Lower lobe of right lung (tissue), 2 donors: ENCODE results near the gene ZFP28. TPM values are rescaled to one million over a fixed set of nuclear protein-coding genes. Genes with fewer than 3 reads are reported as not detected.

ENCODE experiments used
- ATAC-seq, 2 donors: fragments of 200-7000 bp; cut with Tn5 transposase; one replicate each; pipeline ENCODE4 v1.9.1; 2020 to 2022; ENCODE audit warnings: mild to moderate bottlenecking in 2 of 2, moderate library complexity in 2 of 2
- DNase-seq: peaks from one replicate; pipeline ENCODE4 v3.0.0-alpha.2; 2020
- H3K27ac ChIP-seq: fragments of 200-600 bp; one replicate; pipeline ENCODE4 v1.8.0; 2022
- H3K27me3 ChIP-seq: fragments of 200-600 bp; one replicate; pipeline ENCODE4 v1.8.0; 2022; ENCODE audit warnings: low read depth
- H3K36me3 ChIP-seq: fragments of 200-600 bp; one replicate; pipeline ENCODE4 v1.8.0; 2022; ENCODE audit warnings: mild to moderate bottlenecking
- H3K4me1 ChIP-seq: fragments of 200-600 bp; one replicate; pipeline ENCODE4 v1.8.0; 2022
- H3K4me3 ChIP-seq: fragments of 200-600 bp; one replicate; pipeline ENCODE4 v1.8.0; 2022; ENCODE audit warnings: mild to moderate bottlenecking
- H3K9me3 ChIP-seq: fragments of 200-600 bp; one replicate; pipeline ENCODE4 v1.8.0; 2022
- intact Hi-C: fragments of 100-400 bp; cut with DNase I; formaldehyde crosslinking; loops from one replicate; pipeline ENCODE4 v1.11.0; 2022
- total RNA-seq: library from RNA; stranded (reverse); fragmentation: NEBNext Ultra II Directional; extraction: Animal tissue kit (Norgen Biotek cat#: 25700); gene quantifications from one replicate; pipeline ENCODE4 v1.2.1, GENCODE V29; 2021
- TF ChIP-seq, protein P1 (sequence below): fragments of 200-600 bp; IDR thresholded peaks from one replicate; pipeline ENCODE4 v1.8.0; 2022; ENCODE audit warnings: antibody characterized with exemption, mild to moderate bottlenecking
- donor health status: DM: no; HTN: yes; CAD: no; lungs with severe emphysema.

The ZFP28 gene
- total RNA-seq, 1 donor from 2014 or later = 6.4 TPM

DNA sequence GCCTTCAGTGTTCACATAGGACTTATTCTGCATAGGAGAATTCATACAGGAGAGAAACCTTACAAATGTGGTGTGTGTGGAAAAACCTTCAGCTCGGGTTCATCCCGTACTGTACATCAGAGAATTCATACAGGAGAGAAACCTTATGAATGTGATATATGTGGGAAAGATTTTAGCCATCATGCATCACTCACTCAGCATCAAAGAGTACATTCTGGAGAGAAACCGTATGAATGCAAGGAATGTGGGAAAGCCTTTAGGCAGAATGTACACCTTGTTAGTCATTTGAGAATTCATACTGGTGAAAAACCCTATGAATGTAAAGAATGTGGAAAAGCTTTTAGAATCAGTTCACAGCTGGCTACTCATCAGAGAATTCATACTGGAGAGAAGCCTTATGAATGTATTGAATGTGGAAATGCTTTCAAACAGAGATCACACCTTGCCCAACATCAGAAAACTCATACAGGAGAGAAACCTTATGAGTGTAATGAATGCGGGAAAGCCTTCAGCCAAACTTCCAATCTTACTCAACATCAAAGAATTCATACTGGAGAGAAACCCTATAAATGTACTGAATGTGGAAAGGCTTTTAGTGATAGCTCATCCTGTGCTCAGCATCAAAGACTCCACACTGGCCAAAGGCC, 13.4 kb upstream of the ZFP28 start:
- TF ChIP-seq, protein P1, sequence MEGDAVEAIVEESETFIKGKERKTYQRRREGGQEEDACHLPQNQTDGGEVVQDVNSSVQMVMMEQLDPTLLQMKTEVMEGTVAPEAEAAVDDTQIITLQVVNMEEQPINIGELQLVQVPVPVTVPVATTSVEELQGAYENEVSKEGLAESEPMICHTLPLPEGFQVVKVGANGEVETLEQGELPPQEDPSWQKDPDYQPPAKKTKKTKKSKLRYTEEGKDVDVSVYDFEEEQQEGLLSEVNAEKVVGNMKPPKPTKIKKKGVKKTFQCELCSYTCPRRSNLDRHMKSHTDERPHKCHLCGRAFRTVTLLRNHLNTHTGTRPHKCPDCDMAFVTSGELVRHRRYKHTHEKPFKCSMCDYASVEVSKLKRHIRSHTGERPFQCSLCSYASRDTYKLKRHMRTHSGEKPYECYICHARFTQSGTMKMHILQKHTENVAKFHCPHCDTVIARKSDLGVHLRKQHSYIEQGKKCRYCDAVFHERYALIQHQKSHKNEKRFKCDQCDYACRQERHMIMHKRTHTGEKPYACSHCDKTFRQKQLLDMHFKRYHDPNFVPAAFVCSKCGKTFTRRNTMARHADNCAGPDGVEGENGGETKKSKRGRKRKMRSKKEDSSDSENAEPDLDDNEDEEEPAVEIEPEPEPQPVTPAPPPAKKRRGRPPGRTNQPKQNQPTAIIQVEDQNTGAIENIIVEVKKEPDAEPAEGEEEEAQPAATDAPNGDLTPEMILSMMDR = no peak
- Histone ChIP-seq H3K4me3 (no peak overlapping the region), H3K27ac (no peak overlapping the region), H3K36me3 (no peaks in the 10 kb centered on the region), H3K4me1 (no peaks in the 10 kb centered on the region), H3K9me3 (peaks cover 100% of the 10 kb centered on the region), H3K27me3 (no peaks in the 10 kb centered on the region)
- intact Hi-C loops = no loop called here
- ATAC-seq (no peak), DNase-seq (no peak)

DNA sequence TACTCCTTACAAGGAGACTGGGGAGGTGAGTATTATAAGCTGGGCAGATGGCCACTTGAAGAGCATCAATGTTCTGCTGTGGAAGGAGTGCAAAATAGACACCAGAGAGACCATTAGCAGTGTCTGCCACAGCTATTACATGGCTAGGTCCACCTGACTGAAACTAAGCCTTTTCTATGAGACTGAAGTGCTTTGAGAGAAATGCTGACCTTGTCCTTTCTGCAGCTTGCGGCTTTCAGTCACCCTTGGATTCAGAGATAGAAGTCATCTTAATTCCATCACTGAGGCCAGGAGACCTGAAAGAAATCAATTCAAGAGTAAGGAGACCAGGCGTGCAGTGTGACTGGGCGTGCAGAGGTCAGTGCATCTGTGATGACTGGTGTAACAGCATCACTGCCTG, 1.3 kb upstream of the ZFP28 start:
- Histone ChIP-seq H3K4me3 (peak overlapping the region; percentile 78), H3K4me1 (peaks cover 16% of the 10 kb centered on the region), H3K9me3 (peaks cover 82% of the 10 kb centered on the region), H3K27me3 (no peaks in the 10 kb centered on the region), H3K27ac (no peak overlapping the region), H3K36me3 (no peaks in the 10 kb centered on the region)
- ATAC-seq = no peak
- DNase-seq = no peak
- TF ChIP-seq, protein P1 = no peak
- intact Hi-C loops = no loop called here

DNA sequence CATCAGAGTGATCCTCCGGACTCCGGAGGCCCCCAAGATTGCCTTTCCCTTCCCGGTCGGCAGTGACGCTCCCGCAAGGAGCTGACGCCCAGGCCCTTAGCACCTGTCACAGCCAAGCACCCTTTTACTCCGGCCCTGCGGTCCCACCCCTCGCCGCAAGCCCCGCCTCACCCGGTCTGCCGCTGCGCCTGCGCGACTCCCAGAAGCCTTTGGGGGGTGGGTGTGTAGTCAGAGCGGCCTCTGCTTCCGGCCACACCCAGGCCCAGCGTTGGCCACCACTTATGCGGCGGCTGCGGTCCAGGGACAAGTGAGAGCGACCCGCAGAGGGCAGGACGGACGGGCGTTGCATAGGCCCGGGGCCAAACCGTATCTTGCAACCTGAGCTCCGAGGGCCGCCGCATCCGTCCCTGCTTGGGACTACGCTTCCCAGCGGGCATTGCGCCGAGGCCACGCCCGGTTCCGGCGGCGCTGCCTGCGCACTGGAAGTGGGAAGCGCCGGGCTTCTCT, 441 bp upstream of the ZFP28 start:
- ATAC-seq (peak; percentile 98 to 99), DNase-seq (peak; percentile 92)
- no peaks in the 10 kb centered on the region for H3K27me3 ChIP-seq
- H3K4me1 ChIP-seq = peaks cover 16% of the 10 kb centered on the region
- H3K4me3 ChIP-seq = peak overlapping the region; percentile 78
- H3K9me3 ChIP-seq = peaks cover 82% of the 10 kb centered on the region
- intact Hi-C loops = no loop called here
- no peaks in the 10 kb centered on the region for H3K36me3 ChIP-seq
- TF ChIP-seq, protein P1 = no peak
- H3K27ac ChIP-seq = peak overlapping the region; percentile 94

- H3K27ac ChIP-seq = no peak overlapping the region
- no peak for ATAC-seq
- H3K27me3 ChIP-seq = no peaks in the 10 kb centered on the region
- TF ChIP-seq, protein P1 = no peak
- DNase-seq = no peak
- peaks cover 12% of the 10 kb centered on the region for H3K4me1 ChIP-seq
- peaks cover 93% of the 10 kb centered on the region for H3K9me3 ChIP-seq
- intact Hi-C loops = no loop called here
- no peak overlapping the region for H3K4me3 ChIP-seq
- H3K36me3 ChIP-seq = peaks cover 15% of the 10 kb centered on the region
Measured at GRCh38 chr19:56543776-56544175, 5.0 kb downstream of the ZFP28 start.

DNA sequence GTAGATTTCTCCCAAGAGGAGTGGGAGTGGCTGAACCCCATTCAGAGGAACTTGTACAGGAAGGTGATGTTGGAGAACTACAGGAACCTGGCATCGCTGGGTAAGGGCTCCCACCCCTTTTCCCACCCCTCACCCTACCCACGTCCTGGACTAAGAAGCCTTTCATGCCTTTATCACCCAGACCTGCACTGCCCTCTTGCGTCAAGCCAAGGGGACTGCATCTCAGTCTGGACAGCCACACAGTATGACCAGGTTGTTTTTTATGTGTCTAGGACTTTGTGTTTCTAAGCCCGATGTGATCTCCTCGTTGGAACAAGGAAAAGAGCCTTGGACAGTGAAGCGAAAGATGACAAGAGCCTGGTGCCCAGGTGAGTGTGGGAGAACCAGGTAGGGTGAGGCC, 8.8 kb downstream of the ZFP28 start:
- no peak overlapping the region for H3K27ac ChIP-seq
- H3K4me3 ChIP-seq = no peak overlapping the region
- intact Hi-C loops = no loop called here
- H3K9me3 ChIP-seq = peaks cover 100% of the 10 kb centered on the region
- no peak for ATAC-seq
- no peaks in the 10 kb centered on the region for H3K4me1 ChIP-seq
- H3K27me3 ChIP-seq = no peaks in the 10 kb centered on the region
- DNase-seq = no peak
- H3K36me3 ChIP-seq = peaks cover 43% of the 10 kb centered on the region
- TF ChIP-seq, protein P1 = no peak
